GM21723 (cell line): Measurements from ENCODE around the gene MAP3K6.

Source experiments
- ATAC-seq: cut with Tn5 transposase; IDR thresholded peaks from one replicate; pipeline ENCODE4 v1.9.1; 2021; ENCODE audit warnings: mild to moderate bottlenecking, moderate library complexity; ENCODE audit not compliant: unreplicated experiment

MAP3K6 gene

GRCh38 chr1:27336756-27337155, 30.0 kb downstream of the MAP3K6 start:
- ATAC-seq: no peak

- ATAC-seq: no peak
These were observed 31.0 kb downstream of the MAP3K6 start for GRCh38 chr1:27335506-27336422.

- no peak for ATAC-seq
These were observed 33.0 kb downstream of the MAP3K6 start for GRCh38 chr1:27333717-27334279.

DNA sequence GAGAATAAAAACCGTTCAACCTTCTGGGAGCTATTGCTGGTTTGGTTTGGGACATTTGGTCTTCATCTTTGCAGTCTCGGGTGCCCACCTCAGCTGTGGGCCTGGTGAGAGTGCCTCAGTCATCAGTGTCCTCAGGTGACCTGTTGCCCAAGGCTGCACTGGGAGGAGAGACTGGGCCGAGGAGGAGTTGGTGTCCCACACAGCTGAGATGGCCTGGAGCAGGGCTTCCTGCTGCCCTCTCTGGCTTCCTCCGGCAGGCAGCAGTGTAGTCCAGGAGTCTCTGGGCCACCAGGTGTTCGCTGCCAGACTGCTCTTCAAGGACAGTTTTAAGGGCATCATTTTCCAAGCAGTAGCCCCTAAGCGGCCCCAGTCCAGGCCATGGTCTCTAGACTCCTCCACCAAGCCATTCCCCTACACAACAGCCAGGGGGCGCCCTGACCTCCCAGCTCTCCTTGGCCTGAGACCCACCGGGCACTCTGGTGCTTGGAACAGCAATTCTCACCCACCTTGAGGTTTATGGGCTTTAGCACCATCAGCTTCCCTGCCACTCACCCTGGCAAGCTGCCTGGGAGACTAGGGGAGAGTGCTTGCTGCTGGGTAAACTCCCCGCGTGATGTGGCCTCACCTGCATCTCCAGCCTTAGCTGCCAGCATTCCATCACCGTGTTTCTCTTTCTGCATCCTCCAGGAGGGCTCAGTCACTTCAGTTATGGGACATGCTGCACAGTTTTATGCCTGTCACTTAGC, 34.1 kb downstream of the MAP3K6 start:
- ATAC-seq: no peak

- no peak for ATAC-seq
These were observed 34.8 kb downstream of the MAP3K6 start for GRCh38 chr1:27331922-27332321.

- ATAC-seq: no peak
These were observed 35.3 kb downstream of the MAP3K6 start for GRCh38 chr1:27331426-27331825.

- ATAC-seq: no peak
These were observed 36.0 kb downstream of the MAP3K6 start for GRCh38 chr1:27330786-27331185.

DNA sequence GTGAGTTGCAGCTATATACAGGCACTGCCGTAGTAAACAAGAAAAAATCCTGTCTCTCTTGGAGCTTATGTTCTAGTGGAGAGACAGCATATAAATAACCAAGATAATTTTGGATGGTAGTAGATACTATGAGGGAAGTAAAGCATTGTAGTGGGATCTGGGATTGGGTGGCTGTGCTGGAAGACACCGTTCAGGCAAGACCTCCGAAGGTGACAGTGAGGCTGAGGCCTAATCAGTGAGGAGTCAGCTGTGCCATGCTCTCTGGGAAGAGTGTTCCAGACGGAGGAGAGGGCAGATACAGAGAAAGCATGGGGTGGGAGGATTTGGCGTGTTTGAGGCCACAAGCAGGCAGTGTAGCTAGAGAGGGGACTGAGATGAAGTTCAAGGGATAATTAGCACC, 38.8 kb downstream of the MAP3K6 start:
- no peak for ATAC-seq

GRCh38 chr1:27325286-27325685, 41.5 kb downstream of the MAP3K6 start:
- no peak for ATAC-seq

DNA sequence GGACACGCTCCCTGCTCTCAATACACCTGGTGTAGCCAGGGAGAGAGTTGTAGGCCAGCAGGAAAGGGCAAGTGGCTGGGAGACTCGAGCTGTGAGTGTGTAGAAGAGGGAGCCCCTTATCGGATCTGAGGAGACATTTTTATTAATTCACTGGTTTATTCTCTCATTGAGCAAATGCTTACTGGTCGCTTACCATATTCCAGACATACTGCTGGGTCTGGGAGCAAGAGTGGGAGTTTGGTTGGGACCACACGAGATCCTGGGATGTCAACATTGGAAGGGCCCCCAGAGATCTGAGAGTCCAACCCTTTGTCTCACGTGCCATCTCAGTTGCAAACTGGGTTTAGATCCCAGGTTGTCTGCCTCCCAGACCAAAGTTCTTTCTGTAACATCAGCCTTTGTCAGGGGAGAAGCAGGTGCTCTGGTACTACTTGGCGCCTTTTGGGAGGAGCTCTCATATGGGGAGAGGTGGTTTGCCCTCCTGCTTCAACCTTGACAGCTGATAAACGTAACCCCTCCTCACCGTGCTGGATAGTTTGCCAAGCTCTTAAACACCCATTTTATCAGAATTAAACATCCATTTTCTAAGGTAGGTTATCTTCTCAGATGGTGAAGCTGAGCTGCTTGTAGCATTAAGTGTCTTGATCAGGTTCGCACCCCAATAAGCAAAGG, 44.1 kb downstream of the MAP3K6 start:
- no peak for ATAC-seq

DNA sequence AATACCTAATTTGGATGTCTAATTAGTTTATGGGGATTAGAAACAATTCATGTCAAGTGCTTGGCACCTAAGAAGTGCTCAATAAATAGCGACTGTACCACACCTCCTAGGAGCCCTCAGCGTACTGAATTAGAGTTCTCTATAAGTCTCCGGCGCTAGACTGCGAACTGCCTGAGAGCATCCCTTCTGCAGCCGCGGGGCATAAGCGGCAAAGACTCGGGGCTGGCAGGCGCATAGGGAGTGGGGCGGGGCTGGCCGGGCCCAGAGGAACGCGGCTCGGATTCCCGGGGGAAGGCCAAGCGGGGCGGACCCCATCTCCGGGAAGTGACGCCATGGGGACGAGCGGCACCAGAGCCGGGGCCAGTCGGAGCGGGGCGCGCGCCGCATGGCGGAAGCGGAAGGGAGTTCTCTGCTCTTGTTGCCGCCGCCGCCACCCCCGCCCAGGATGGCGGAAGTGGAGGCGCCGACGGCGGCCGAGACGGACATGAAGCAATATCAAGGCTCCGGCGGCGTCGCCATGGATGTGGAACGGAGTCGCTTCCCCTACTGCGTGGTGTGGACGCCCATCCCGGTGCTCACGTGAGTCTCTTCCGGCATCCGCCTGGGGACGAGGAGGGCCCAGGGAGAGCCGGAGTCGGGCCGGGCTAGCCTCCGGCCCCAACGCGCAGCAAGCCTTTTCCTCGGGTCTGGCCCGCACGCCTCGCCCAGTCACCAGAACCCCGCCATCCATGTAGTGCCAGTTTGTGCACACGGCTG, 44.8 kb downstream of the MAP3K6 start, which contains the start of gene TMEM222:
TSS of gene TMEM222 (plus strand) at position 351 of the 756 bp plus-strand sequence. CDS start at position 386, 35 bp downstream.
- ATAC-seq: peak; percentile 93

- ATAC-seq: no peak
These were observed 48.2 kb downstream of the MAP3K6 start for GRCh38 chr1:27318596-27318995.

- ATAC-seq: no peak
These were observed 48.6 kb downstream of the MAP3K6 start for GRCh38 chr1:27318136-27318535.

- no peak for ATAC-seq
These were observed 49.9 kb downstream of the MAP3K6 start for GRCh38 chr1:27316860-27317259.

DNA sequence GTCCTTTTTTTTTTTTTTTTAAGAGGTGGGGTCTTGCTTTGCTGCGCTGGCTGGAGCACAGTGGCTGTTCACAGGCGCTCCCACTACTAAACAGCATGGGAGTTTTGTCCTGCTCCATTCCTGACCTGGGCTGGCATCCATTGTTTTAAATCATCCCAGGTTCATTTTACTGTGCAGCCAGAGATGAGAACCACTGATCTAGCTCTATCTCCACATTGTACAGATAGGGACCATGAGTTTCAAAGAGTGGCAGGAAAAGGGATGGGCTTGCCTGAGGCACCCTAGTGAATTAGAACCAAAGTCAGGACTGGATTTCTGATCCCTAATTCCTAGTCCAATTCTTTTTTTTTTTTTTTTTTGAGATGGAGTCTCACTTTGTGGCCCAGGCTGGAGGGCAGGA, 52.0 kb downstream of the MAP3K6 start:
- no peak for ATAC-seq

DNA sequence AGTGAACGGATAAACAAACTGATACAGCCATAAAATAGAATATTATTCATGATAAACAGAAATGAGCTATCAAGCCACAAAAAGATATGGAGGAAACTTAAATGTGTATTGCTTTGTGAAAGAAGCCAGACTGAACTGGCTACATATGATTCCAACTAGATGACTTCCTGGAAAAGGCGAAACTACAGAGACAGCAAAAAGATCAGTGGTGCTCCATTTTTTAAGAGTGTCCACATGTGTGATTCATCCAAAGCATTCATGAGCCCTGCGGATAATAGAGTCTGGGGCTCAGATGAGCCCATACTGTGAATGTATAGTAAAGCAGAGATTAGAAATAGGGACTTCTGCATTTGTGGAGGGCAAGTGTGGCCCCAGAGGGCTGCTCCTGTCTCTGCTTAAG, 52.6 kb downstream of the MAP3K6 start:
- no peak for ATAC-seq

- ATAC-seq: no peak
These were observed 58.7 kb downstream of the MAP3K6 start for GRCh38 chr1:27307874-27308598.

DNA sequence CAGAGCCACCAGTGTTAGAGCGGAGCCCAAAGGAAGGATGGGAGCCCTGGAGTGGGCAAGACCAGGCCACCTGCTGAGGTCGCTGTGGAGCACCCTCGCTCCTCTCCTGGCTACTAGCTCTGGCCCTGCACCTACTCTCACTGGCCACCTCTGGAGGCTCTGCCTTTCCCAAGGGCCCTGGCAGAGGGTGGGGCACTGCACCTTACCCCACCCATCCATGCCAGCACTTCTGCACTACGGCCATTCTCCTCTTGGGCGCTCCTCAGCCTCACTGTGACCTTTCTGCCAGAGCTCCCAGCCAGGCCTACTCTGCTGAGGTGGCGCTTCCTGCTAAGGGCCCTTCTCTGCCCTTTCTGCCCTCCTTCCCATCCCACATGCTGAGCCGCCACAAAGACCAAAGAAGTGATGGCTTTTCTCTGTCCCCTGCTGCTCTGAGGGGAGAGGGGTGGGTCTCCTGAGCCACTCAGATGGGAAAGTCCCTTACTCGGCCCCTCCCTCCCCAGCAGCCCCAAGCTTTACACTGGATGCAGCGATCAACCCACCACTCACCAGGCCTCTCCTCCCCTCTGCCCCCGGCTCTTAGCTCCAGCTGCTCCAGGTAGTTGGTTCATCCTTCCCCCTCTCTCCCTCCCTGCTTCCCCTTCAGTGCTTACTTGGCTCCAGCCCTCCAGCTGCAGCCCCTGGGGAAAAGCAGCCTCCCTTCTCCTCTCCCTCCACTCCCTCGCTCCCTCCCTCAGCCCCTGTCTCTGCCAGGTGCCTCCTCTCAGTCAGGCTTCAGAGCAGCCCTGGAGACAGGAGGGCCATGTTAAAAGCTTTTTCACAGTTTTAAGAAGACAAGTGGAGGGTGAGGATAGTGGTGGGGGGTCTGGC, 59.6 kb downstream of the MAP3K6 start:
- no peak for ATAC-seq

DNA sequence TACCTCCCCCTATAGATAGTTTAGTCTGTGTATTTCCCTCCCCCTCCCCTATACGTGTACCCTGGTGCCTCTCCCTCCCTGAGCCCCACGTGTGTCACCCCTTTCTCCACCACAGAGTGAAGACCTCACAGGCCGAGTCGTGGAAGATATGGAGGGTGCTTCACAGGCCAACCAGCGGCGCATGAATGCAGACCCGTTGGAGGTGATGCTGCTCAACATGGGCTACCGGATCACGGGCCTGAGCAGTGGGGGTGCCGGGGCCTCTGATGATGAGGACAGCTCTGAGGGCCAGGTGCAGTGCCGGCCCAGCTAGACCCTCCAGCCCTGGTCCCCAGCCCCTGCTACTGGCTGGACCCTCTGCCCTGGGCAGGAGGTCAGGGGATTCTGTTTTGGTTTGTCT, 60.7 kb downstream of the MAP3K6 start:
- no peak for ATAC-seq
